Stimulated activated CD8-positive, alpha-beta memory T cell treated with anti-CD3 and anti-CD28 coated beads, Interleukin-7, amount 100 ng/mL, for 24 hours (primary cell): Measurements from ENCODE around the gene FHL2.
"Not testable (repeated sequence)": the region's sequence is repeated elsewhere in the genome, so short reads cannot be mapped to it uniquely, and the experiment has no call there.

ENCODE experiments used
- DNase-seq: peaks from one replicate; pipeline ENCODE4 v3.0.0-alpha.2; 2020; ENCODE audit warnings: low read depth

FHL2 gene

DNA sequence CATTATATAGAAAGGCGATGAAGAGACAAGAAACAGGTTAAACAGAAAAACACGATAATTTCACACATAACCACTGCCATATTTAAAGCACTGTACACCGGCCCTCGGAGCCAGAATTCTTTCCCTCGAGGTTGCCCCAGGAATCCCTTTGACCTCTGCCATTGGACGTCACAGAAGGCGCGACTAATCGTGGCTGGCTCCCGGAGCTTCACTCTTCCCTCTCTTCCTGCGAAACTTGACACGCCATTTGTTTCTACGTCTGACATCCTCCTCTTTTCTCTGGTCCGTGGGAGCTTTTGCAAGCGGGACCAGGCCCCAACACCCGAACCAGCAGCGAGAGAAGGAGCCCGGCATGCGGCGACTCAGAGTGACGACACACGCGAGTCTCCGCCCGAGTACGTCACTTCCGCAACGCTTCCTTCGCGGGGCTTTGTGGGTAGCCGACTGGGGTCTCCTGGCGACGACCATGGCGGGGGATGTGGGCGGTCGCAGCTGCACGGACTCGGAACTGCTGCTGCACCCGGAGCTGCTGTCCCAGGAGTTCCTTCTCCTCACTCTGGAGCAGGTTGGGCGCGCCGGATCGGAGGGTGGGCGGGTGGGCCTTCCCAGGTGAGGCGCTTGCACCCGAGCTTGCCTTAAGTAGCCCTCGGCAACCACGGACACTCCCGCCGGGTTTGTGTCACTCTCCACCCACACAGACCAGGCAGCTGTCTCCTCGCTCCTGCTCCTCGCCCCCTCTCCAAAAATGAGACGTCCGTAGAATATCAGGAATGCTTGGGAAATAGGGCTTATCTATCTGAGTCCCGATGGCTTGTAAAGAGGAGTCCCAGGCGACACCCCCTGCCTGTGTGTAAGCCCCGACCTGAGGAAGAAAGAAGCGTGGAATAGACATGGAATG lies 61.5 kb downstream of the FHL2 start, which contains the start of gene C2orf49:
Gene C2orf49 (plus strand): TSS at position 419 of the 898 bp plus-strand sequence. CDS start 48 bp downstream, at position 467.
- DNase-seq: peak; percentile 85

GRCh38 chr2:105336786-105337121 lies 62.1 kb downstream of the FHL2 start:
- DNase-seq: no peak

- DNase-seq: no peak
Measured at GRCh38 chr2:105335469-105335868, 63.4 kb downstream of the FHL2 start.

GRCh38 chr2:105334211-105334610 lies 64.6 kb downstream of the FHL2 start:
- DNase-seq: no peak

DNA sequence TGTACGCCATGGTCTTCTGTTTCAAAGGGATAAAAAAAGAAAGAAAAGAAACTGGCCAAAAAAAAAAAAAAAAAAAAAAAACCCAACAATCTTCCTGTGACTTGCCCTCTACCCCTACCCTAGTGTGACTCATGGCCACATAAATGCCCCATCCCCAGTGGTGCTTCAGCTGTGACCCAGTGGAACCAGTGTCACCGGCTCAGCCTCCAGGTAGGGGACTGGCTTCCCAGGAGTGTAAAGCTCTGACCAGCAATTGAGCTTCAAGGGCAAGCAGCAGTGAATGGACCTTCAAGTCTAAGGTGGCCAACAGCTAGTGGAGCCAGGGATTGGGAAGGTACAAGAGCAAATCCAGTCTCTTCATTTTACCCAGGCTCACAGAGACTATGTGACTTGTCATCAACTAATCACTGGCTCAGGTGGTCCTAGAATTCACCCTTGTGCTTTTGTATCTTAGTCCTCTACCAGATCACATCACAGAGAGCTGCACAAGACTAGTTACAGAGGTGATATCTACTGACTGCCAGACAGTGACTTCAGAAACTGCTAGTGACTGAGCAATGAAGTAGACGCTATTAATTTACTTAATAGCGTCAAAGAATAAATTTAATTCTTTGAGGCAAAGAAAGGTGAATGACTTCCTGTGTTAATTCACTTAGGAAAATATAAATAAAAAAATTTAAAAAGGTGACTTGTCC lies 68.0 kb downstream of the FHL2 start:
- DNase-seq: no peak

DNA sequence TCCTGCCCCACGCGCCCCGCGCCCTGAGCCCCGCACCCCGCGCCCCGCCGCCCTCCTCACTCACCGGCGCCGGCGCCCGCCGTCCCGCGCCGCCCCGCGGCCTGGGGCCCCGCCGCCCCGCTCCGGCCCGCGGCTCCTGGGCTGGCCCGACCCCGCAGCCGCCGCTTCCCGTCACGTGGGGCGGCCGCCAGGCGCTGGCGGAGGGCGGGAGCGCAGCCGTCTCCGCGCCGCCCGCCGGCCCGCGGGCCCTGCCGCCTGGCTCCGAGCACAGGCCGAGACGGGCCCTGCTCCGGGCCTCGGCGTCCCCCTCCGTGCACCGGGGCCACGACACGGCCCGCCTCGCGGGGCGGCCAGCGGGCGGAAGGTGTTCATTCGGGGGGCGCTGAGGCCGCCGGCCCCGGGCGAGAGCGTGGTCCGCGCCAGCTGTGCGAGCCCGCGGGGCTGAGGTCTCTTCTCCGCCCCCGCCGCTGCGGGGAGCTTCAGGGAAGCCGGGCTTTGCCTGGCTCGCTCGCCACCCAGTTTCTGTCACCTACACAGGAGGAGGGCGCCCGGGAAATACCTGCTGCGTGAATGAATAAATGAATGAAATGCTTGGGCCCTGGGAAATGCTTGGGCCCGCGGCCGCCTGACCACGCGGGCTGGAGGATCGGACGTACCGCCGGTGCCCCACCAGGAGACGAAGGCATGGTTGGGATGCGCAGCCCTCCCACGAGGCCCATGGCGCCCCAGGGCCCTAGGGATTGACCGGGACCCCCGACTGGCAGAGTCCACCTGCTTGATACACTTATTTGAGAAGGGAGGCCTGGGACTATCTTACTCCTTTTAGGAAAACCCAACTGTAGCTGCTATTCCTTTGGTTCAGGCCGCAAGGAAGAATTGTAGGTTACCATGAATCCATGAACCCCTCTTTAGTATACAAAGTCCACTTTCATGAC lies 69.0 kb downstream of the FHL2 start, which contains the start of gene TGFBRAP1:
Gene TGFBRAP1 (minus strand): TSS at position 175 of the 935 bp plus-strand sequence. CDS start 21,434 bp downstream, outside the sequence.
- no peak for DNase-seq

GRCh38 chr2:105329197-105329554 lies 69.7 kb downstream of the FHL2 start:
- DNase-seq: no peak

- no peak for DNase-seq
Measured at GRCh38 chr2:105328281-105329196, 70.3 kb downstream of the FHL2 start.

DNA sequence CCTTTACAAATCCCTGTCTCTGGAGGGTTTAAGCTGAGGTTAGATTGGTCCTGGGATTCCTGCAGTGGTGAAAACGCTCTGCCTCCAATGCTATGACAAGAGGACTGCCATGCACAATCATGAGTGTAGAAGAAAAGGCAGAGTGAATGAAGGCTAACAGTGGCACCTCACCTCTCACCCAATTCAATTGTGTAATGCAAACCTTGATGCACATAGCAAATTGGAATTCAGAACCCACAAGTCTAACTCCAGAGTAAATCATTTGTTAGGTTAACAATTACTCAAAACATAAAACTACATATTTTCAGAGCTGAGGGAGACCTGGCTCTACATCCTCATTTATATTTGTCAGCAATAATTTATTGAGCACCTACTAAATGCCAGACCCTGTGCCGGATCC lies 71.2 kb downstream of the FHL2 start:
- no peak for DNase-seq

DNA sequence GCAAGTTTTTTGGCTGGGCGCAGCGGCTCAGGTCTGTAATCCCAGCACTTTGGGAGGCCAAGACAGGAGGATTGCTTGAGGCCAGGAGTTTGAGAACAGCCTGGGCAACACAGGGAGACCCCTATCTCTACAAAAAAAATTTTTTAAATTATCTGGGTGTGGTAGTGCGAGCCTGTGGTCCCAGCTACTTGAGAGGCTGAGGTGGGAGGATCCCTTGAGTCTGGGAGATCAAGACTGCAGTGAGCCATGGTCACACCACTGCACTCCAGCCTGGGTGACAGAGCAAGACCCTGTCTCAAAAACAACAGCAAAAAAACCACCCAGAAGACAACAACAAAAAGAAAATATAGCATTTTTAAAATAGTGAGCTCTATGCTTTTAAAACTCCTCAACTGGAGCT lies 71.6 kb downstream of the FHL2 start:
- DNase-seq: not testable (repeated sequence)

- DNase-seq: no peak
Measured at GRCh38 chr2:105325389-105325963, 73.4 kb downstream of the FHL2 start.

DNA sequence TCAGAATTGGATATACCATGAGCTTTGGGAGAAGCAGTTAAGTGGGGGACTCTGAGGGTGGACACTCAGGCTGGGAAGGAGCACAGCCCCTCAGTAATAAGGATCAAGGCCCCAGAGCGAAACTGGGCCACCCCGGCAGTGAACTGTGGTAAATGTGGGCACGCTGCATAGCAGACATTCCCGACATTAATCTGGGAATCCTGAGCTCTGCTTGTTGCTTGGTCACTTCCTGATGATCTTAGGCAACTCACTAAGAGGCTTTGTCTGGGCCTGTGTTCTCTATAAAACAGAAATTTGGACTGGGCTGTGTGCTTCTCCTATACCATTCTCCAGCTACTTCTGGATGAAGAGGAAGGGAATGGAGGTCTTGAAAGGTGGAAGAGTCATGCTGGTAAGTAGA lies 74.1 kb downstream of the FHL2 start:
- no peak for DNase-seq

- no peak for DNase-seq
Measured at GRCh38 chr2:105324101-105324500, 74.8 kb downstream of the FHL2 start.

DNA sequence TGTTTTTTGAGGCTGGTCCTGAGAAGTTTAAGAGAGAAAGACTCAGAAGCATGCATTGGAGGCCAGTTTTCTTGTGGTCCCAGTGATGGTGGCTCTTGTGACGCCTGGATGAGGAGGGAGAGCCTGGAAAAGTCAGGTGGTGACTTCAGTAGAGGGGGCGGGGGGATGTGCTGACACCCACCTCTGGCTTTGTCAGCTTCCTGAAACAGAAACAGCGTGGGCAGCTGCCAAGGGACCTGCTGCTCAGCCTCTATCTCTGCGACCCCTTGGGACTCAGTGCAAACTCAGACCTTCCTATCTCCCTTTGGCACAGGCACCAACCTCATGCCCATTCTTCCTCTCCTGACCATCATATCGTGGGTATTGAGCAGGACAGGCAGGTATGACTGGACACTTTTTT lies 75.7 kb downstream of the FHL2 start:
- DNase-seq: no peak

- DNase-seq: no peak
Measured at GRCh38 chr2:105321875-105322646, 76.8 kb downstream of the FHL2 start.

DNA sequence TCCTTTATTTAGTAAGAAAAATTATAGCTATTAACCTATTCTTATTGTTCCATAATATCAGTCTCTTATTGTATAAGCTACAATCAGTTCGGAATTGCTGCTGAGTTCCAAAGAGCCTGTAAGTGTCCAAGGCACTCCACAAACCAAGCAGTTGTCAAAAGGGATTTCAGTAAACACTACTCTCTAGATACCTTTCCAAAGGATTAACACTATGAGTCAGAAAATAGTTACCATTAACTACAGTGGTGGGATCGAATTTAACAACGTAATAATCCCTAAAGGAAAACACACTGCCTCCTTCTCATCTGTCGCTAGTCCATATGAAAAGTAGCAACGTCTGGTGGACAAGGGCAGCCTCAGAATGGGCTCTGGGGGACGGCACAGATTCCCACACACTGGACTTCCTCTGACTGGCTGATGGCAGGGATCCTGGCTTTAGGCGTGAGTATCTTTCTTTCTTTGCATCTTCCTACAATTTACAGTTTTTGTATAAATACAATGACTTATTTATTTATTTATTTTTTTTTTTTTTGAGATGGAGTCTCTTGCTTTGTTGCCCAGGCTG lies 78.1 kb downstream of the FHL2 start:
- DNase-seq: no peak

DNA sequence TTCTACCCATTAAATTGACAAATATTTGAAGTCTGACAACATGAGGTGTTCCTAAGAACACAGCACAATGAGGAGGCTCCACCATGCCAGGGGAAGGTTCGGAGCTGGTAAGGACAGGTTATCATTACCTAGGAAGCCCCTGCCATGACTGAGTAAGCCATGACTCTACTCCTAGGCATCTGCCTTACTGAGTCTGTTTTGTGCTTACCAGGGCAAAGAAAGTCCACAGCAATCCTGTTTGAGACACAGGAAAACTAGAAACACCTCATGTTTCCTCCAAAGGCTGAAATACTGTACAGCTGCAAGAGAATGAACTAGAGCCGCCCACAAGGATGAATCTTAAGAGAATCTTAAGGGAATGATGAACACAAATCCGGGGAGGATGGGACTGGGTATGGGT lies 80.9 kb downstream of the FHL2 start:
- DNase-seq: no peak

GRCh38 chr2:105315314-105315713 lies 83.5 kb downstream of the FHL2 start:
- no peak for DNase-seq

GRCh38 chr2:105313877-105314276 lies 85.0 kb downstream of the FHL2 start:
- no peak for DNase-seq
